ENCODE measurements around the gene COL23A1.

COL23A1 gene

GRCh38 chr5:178535299-178536175, 54.7 kb downstream of the COL23A1 start:
- DNase-seq (ENCODE audit: low read depth in 2 of 2) = no peak

DNA sequence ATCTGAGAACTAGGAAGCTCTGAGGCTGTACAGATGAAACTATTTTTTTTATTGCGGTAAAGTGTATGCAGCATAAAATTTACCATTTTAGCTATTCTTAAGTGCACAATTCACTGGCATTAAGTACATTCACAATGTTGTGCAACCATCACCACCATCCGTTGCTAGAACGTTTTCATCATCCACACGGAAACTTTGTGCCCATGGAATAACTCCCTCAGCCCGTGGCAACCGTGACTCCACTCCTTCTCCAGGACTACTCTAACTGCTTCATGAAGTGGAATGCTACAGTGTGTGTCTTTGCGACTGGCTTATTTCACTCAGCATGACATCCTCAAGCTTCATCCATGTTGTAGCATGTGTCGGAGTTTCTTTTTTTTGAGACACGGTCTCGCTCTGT, 57.1 kb downstream of the COL23A1 start:
- no peak for DNase-seq (ENCODE audit: low read depth in 2 of 2)

GRCh38 chr5:178532666-178533065, 57.5 kb downstream of the COL23A1 start:
- no peak for DNase-seq (ENCODE audit: low read depth in 2 of 2)

GRCh38 chr5:178532236-178532635, 58.0 kb downstream of the COL23A1 start:
- DNase-seq (ENCODE audit: low read depth in 2 of 2) = no peak

DNA sequence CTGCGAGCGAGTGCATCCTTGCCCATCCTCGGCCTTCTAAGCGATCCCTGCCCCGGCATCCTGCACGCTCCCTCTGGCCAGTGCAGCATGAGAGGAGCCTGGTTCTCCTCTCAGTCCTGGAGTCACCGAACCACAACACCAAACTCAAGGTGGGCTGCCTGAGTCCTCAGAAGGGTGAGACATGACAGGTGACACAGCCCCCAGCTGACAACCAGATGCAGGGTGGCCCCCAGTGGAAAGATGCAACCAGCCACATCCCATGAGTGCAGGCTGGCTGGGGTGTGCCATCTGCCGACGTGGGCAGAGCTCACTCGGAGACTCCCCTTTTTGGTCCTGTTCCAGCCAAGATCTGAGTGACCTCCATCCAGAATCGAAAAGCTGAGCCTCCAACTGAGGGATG, 58.4 kb downstream of the COL23A1 start:
- DNase-seq (ENCODE audit: low read depth in 2 of 2) = no peak

GRCh38 chr5:178530526-178530925, 59.7 kb downstream of the COL23A1 start:
- no peak for DNase-seq (ENCODE audit: low read depth in 2 of 2)

GRCh38 chr5:178529080-178529479, 61.1 kb downstream of the COL23A1 start:
- DNase-seq (ENCODE audit: low read depth in 2 of 2) = no peak

GRCh38 chr5:178527458-178528307, 62.5 kb downstream of the COL23A1 start:
- DNase-seq (ENCODE audit: low read depth in 2 of 2) = no peak

DNA sequence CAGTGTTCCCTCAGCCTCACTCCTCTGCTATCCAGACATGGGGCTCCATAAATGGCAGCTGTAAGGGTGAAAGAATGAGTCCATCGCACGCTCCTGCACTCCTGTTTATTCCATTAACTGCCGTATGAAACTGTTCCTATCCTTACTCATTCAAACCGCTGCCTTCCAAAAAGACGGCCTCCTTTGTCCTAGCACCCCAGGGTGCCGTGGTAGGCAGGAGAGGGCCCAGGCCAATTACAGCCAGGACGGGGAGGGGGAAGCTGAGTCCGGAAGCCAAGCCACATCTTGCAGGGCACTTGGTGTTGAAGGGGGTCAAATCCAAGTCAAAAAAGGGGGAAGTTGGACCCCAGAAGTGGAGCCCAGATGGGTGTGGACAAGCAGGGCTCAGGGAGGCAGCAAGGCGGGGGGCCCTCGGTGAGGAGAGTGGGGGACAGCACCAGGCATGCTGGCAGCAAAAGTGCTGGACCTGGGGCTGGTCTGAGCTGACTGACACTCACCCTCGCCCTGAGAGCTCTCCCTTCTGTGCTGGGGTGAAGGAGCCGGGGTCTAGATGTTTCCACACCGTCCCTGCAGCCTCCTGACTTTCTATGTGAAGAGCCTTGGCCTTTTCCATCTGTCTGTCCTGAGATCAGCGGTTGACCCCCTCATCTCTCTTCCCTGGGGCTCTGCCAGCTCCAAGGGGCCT, 63.3 kb downstream of the COL23A1 start:
- DNase-seq (ENCODE audit: low read depth in 2 of 2) = no peak

DNA sequence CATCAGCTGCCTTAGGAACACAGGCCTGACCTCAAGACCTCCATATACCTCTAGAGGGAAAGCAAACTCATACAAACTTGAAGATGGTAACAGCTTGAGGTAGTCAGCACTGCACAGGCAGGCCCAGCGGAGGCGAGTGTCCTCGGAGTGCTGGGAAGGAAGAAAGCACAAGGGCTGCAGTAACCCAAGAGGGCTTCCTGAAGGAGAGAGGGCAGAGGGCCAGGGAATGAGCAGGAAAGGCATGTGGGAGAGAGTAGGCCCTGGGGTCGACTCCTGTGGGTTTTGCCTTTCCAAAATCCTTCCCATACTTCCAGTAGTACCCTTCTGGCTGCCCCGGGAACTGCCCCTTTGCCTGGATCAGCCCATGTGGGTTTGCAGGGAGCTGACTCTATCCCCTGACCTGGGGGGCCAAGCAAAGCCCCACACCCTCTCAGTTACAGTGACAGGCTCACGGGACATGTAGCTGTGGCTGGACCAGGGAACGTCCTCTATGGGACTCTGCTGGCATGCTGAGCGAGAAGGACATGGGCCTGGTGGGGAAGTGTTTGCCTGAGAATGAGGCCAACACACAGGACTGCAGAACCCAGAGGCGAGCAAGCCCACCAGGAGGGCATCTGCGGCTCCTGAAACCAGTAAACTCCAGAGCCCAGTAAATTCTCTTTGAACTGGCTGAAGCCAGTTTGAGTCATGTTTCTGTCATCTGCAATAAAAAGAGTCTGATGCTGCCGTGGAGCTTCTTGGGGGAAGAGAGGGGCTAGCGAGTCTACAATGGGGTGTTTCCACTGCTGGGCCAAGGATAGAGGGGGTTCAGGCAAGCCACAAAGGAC, 64.1 kb downstream of the COL23A1 start:
- no peak for DNase-seq (ENCODE audit: low read depth in 2 of 2)

GRCh38 chr5:178524093-178524882, 65.9 kb downstream of the COL23A1 start:
- DNase-seq (ENCODE audit: low read depth in 2 of 2) = no peak

DNA sequence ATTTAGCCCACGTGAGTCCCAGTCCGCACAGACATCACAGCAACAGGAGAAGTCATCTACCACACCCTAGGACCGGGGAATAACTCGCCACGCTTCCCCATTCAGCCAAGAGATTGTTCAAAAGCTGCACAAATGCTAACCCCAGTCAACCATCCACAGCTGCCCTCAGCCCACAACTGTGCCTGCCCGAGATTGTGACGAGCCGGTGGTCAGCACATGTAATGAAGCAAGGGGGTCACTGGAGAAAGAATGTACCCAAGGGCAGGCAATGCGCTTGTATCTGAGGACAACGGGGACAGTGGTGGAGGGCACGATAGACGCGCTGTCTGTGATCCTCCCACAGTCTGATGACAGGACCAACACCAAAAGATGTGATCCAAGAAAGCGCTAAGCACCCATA, 67.8 kb downstream of the COL23A1 start:
- no peak for DNase-seq (ENCODE audit: low read depth in 2 of 2)

- DNase-seq (ENCODE audit: low read depth in 2 of 2) = no peak
These were observed 69.3 kb downstream of the COL23A1 start for GRCh38 chr5:178520851-178521250.

DNA sequence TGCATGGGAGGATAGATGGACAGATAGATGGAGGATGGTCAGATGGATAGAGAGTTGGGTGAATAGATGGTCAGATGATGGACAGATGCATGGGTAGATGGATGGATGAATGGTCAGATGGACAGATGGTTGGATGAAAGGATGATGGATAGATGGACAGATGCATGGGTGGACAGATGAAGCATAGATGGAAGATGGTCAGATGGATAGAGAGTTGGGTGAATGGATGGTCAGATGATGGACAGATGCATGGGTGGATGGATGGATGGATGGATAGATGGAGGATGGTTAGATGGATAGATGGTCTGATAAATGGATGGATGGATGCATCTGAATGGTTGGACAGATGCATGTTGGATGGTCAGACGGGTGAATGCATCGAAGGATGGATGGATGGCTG, 70.4 kb downstream of the COL23A1 start:
- DNase-seq (ENCODE audit: low read depth in 2 of 2) = no peak

DNA sequence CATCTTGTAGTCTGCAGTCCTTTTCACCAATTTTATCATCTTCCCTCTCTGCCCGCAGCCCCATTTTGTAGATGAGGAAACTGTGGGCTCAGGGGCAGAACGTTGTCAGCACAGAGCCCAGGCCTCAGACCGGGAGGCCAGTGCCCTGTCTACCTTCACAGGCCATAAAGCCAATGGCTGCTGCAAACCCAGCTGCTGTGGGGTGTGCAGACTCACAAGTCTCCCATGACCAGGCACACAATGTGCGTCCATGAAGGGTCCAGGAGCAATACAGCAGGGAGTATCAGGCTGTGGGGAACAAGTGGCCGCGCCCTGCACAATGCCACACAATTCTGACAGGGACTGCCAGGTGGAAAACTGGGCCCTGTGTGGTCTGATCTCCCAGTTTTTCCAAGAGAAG, 71.0 kb downstream of the COL23A1 start:
- no peak for DNase-seq (ENCODE audit: low read depth in 2 of 2)

DNA sequence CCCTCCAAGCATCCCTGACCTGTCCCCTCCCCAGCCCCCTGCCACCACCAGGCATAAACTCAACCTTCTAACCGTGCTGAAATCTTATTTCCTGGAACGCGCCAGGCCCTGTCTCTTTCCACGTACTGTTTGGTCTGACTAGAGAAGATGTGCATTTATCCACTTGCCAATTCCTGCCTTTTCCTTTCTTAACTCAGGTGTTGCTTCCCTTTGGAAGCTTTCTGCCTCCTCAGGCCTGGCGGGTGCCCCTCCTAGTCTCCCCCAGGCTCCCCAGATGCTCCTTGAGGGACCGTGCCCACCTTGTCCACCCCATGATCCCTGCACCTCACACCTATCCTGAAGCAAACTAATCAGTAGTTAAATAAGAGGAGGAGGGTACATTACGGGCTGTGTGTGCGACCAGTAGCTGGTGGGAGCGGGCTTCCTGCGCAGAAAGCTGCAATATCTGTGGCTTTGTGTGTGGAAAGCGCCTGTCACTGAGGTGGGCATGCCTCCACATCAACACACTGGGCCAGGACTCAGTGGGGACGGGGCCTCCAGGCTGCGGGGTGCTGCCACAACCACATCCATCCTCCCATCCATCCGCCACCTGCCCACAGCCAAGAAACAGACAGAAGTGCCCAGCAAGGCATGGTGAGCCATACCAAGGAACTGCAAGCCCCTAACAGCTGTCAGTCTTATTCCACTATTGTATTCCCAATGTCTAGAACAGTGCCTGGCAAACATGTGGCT, 73.5 kb downstream of the COL23A1 start:
- DNase-seq (ENCODE audit: low read depth in 2 of 2) = no peak

DNA sequence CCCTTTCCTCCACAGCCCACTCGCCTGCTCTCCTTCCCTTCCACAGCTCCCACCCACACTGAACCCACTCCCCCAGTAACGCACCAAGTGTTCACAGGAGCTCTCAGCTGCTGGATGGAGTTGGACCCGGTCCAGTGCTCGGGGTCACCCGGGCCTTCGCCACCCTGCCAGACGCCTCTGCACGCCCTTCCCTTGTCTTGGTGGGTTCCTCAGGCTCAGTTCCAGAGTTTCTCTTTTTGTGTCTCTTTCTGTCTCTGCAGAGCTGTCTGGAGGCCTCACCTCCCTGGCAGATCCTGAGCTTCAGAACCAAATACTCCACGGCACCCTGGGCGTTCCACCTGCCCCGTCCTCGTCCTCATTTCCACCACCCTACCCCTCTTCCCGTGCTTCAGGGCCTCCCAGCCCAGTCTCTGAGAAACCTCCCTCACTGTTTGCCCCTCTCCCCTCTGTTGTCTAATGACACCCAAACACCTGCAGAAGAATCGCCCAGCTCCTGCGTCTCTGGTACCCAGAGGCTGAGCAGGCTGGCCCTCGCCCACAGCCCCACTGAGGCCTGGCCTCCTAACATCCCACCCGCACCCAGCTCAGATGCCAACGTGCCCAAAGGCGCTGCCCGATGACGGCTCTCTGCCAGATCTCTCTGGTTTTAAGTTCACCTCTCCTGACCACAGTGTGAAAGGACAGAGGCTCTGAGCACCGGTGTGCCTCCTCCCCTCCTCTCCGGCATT, 74.3 kb downstream of the COL23A1 start:
- DNase-seq (ENCODE audit: low read depth in 2 of 2) = no peak

DNA sequence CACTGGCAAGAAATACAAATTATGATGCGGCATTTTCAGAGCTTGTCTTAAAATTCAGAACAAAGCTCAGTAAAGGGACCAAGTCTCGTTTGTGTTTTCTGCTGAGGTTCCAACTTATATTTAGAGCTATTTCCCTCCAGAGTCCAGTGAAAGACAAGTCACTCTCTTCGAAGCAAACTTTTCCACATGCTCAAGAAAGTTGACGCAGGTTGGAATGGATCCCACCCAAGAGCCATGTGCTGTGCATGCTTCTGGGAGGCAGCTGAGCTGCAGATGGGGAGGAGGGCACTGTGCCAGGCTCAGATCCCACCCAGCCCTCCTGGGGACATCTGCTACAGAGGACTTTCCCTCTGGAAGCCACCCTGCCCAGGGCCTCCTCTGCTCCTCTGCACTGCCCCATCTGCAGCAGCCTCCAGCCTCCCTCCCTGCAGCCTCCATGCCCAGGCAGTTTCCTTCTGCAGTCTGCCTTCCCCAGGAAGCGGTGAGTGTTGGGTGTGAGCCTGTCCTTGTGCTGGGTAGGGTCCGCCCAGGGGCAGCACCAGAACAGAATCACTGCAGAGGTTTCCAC, 75.3 kb downstream of the COL23A1 start:
- DNase-seq (ENCODE audit: low read depth in 2 of 2) = no peak

DNA sequence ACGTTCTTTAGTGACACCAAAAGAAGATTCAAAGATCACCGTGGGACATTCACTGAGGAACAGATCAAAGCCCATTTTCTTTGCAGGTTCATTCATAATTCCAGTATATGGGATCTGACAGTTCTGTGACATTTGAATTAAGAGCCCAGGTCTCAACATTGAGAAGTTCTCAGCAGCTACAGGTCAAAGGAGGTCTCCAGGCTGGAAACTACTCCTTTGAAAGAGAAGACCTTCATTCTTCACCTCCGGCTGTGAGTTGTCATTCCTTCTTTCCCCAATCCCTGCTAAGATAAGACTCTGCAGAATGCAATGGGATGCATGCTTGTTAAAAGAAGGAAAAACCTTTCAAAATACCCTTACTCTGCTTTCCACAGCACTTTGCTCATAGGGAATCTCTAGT, 79.0 kb downstream of the COL23A1 start:
- no peak for DNase-seq (ENCODE audit: low read depth in 2 of 2)
